Neural cell (in vitro differentiated cells): Measurements from ENCODE around the gene MSI1.

Experiments
- CTCF ChIP-seq: fragments of 450-650 bp; IDR thresholded peaks from 2 replicates; pipeline ENCODE4 v1.5.1; 2014; ENCODE audit warnings: antibody characterized with exemption, mild to moderate bottlenecking, moderate library complexity; ENCODE audit not compliant: poor library complexity, severe bottlenecking
- EZH2 ChIP-seq: fragments of 200-600, 300-800 bp; shearing (Covaris generic), sonication (generic); IDR thresholded peaks from 2 replicates; pipeline ENCODE4 v1.6.1; 2014; ENCODE audit warnings: antibody characterized with exemption, low read length, borderline replicate concordance, mild to moderate bottlenecking; ENCODE audit not compliant: insufficient read depth, poor library complexity, severe bottlenecking
- POLR2AphosphoS5 ChIP-seq: IDR thresholded peaks from 2 replicates; pipeline ENCODE4 v1.6.1; 2012

- TF ChIP-seq CTCF (no peak), EZH2 (no peak), POLR2AphosphoS5 (no peak)
Observed at GRCh38 chr12:120364487-120364886, 4.5 kb downstream of the MSI1 start.
